GM18858 (cell line): Measurements from ENCODE around the gene TKTL2.
"Not testable (repeated sequence)": the region's sequence is repeated elsewhere in the genome, so short reads cannot be mapped to it uniquely, and the experiment has no call there.

Experiments
- ATAC-seq: cut with Tn5 transposase; IDR thresholded peaks from one replicate; pipeline ENCODE4 v1.9.1; 2021; ENCODE audit not compliant: unreplicated experiment

Gene TKTL2

GRCh38 chr4:163447481-163447880 lies 26.1 kb downstream of the TKTL2 start:
- no peak for ATAC-seq

DNA sequence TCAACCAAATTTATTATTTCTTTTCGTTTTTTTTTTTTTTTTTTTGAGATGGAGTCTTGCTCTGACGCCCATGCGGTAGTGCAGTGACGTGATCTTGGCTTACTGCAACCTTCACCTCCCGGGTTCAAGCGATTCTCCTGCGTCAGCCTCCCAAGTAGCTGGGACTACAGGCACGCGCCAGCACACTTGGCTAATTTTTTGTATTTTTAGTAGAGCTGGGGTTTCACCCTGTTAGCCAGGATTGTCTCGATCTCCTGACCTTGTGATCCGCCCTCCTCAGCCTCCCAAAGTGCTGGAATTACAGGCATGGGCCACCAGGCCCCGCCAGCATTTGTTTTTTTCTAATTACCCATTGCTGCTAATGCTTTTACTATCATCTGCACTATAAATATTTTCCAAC lies 26.5 kb downstream of the TKTL2 start:
- ATAC-seq, result not testable (repeated sequence)

DNA sequence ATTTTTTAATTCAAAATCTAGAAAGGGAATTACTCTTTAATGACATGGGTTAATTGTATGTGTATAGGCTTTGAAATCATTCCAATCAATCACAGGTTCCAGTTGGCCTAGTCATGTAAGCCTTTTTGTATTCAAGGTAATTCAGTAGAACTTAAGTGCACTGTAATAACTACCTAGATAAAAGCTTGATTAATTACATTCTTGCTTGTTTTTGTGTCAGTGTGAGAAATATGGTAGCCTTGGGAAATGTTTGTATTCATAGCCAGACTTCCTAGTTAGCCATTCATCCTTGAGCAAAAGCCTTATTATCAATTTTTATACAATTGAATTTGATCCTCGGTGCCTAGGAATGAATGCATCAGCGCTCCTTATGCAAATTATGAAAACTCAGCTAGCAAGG lies 33.5 kb downstream of the TKTL2 start:
- ATAC-seq, result no peak
